AG10803 (cell line): ENCODE data around the gene SEZ6.
"Not testable (repeated sequence)": the region's sequence is repeated elsewhere in the genome, so short reads cannot be mapped to it uniquely, and the experiment has no call there.

Experiments used
- DNase-seq: peaks from one replicate; pipeline ENCODE4 v3.0.0; 2010; ENCODE audit warnings: low read depth
- H3K4me3 ChIP-seq: 2 replicates; pipeline ENCODE4 v1.5.1; 2011; ENCODE audit warnings: mild to moderate bottlenecking, low read length, control low read depth
- TF ChIP-seq, protein P1 (sequence below): conservative IDR thresholded peaks from 2 replicates; pipeline ENCODE4 v1.5.1; 2011; ENCODE audit warnings: mild to moderate bottlenecking, low read length, control low read depth, inconsistent platforms

The SEZ6 gene

GRCh38 chr17:28935744-28936460 lies 69.9 kb downstream of the SEZ6 start:
- H3K4me3 ChIP-seq: no peak overlapping the region
- no peak for DNase-seq
- TF ChIP-seq, protein P1, sequence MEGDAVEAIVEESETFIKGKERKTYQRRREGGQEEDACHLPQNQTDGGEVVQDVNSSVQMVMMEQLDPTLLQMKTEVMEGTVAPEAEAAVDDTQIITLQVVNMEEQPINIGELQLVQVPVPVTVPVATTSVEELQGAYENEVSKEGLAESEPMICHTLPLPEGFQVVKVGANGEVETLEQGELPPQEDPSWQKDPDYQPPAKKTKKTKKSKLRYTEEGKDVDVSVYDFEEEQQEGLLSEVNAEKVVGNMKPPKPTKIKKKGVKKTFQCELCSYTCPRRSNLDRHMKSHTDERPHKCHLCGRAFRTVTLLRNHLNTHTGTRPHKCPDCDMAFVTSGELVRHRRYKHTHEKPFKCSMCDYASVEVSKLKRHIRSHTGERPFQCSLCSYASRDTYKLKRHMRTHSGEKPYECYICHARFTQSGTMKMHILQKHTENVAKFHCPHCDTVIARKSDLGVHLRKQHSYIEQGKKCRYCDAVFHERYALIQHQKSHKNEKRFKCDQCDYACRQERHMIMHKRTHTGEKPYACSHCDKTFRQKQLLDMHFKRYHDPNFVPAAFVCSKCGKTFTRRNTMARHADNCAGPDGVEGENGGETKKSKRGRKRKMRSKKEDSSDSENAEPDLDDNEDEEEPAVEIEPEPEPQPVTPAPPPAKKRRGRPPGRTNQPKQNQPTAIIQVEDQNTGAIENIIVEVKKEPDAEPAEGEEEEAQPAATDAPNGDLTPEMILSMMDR: no peak

DNA sequence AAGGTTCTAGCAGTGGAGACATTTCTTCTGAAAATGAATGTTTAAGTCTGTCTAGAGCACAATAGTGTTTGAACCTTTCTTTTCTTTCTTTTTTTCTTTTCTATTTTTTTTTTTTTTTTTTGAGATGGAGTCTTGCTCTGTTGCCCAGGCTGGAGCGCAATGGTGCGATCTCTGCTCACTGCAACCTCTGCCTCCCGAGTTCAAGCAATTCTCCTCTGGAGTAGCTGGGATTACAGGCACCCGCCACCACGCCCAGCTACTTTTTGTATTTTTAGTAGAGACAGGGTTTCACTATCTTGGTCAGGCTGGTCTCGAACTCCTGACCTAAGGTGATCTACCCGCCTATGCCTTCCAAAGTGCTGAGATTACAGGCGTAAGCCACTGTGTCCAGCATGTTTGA lies 71.3 kb downstream of the SEZ6 start:
- H3K4me3 ChIP-seq, DNase-seq: not testable (repeated sequence)

DNA sequence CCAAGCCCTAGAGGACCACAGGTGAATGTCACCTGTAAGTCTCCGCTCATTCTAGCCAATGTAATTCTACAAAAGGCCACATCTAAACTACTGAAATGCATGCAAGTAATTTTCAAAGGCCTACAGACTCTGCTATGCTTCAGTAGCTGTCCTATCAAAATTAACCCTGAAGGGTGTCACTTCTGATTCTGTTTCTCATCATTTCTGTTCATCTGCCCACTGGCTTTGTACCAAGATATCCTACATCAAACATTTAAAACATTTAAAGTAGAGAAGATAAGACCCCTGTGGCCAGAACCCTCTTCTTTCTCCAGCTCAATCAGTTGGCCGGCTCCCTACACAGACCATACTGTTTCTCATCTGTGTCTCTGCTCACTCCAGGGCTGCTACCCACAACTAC lies 76.0 kb downstream of the SEZ6 start:
- no peak for DNase-seq
- TF ChIP-seq, protein P1: no peak

DNA sequence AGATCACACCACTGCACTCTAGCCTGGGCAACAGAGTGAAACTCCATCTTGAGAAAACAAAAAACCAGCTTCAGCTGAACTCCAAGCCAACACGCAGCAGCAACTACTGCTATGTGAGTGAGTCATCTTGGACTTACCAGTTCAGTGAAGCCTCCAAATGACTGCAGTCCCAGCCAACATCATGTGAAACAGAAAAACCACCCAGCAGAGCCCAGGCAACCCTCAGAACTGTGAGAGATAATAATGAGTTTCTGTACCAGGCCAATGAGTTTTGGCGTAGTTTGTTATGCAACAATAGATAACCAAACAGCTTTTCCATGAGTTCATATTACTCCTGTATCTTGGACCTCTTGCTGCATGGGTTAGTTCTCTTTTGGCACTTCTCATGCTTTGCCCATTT lies 77.8 kb downstream of the SEZ6 start:
- no peak for DNase-seq
- TF ChIP-seq, protein P1: no peak
- no peak overlapping the region for H3K4me3 ChIP-seq

More for the DNA sequence above, 76.0 kb downstream of the SEZ6 start:
- H3K4me3 ChIP-seq: no peak overlapping the region

DNA sequence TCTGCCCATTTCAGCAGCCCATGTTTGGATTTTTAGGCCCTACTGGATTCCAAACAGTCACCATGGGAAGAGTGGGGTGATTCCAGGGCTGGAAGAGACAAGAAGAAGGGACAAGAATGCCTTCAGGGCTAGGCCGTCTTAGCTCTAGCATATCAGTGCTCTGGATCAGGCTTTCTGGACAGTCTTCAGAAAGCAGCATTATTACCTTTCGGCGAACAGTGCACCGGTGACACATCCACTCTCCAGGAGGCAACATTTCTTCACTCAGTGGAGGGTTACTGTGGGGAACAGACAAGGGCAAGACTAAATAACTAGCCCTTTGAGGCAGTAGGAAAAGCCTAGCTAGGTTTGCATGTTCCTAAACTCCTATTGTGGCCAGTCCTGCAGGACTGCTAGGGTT lies 79.0 kb downstream of the SEZ6 start:
- no peak for DNase-seq
- TF ChIP-seq, protein P1: no peak
- H3K4me3 ChIP-seq: no peak overlapping the region

DNA sequence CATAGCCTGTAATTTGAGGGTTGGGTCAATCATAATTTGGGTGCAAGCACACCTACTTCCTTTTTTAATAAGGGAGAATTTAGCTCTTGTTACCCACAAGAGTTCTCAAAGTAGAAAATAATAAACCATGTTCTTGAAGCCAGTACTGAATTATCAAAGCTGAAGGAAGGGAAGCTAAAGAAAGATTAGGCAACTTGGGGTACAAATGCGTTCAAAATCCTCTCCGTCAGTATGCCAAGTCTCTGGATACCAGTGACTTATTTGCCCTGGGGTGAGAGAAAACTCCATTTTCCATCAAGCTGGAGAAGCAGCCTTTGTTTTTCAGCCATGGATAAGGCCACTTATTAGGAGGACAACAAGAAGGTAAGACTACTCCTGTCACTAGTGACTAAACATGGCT lies 79.5 kb downstream of the SEZ6 start:
- H3K4me3 ChIP-seq: no peak overlapping the region
- TF ChIP-seq, protein P1: no peak

GRCh38 chr17:28925912-28926365 lies 79.9 kb downstream of the SEZ6 start:
- DNase-seq: peak; percentile 89
- H3K4me3 ChIP-seq: no peak overlapping the region
- TF ChIP-seq, protein P1: no peak

More for the DNA sequence above, 79.5 kb downstream of the SEZ6 start:
- no peak for DNase-seq
